Adrenal gland (tissue), 12 donors: Measurements from ENCODE around the gene TADA2B. TPM values are rescaled to one million over a fixed set of nuclear protein-coding genes. Genes with fewer than 3 reads are reported as not detected.
A peak's percentile ranks its signal among the peaks of the same experiment; 100 is the strongest.

ENCODE experiments used
- DNase-seq, 7 donors: peaks; one replicate each; pipeline ENCODE4 v3.0.0-alpha.2; 2019 to 2020
- H3K27ac ChIP-seq, 5 donors: fragments of 200-600 bp; sonication (generic) in 4 of 5; 1 replicate in 3 of 5; 2 replicates in 2 of 5; pipeline versions ENCODE4 v1.5.1 to v1.8.0; 2016 to 2020; ENCODE audit warnings: mild to moderate bottlenecking in 1 of 5
- H3K27me3 ChIP-seq: fragments of 200-600 bp; 2 replicates; pipeline ENCODE4 v1.8.0; 2021
- H3K36me3 ChIP-seq, 2 donors: fragments of 200-600 bp; replicated peaks in 1 of 2; 1 replicate in 1 of 2; 2 replicates in 1 of 2; pipeline versions ENCODE4 v1.5.1 to v1.8.0; 2018 to 2022
- H3K4me1 ChIP-seq, 2 donors: fragments of 200-600 bp; replicated peaks in 1 of 2; 1 replicate in 1 of 2; 2 replicates in 1 of 2; pipeline versions ENCODE4 v1.5.1 to v1.8.0; 2018 to 2021
- H3K4me3 ChIP-seq, 4 donors: fragments of 200-600 bp; sonication (generic) in 3 of 4; one replicate each; pipeline ENCODE4 v1.5.1; 2016 to 2018
- H3K9me3 ChIP-seq, 3 donors: fragments of 200-600 bp; sonication (generic) in 1 of 3; replicated peaks in 1 of 3; 1 replicate in 2 of 3; 2 replicates in 1 of 3; pipeline versions ENCODE4 v1.5.1 to v1.8.0; 2016 to 2021
- CTCF ChIP-seq, 6 experiments: fragments of 450-650 bp in 4 of 6; fragments of 200-600 bp in 2 of 6; sonication (generic) in 1 of 6; IDR thresholded peaks; 1 replicate in 5 of 6; 2 replicates in 1 of 6; pipeline versions ENCODE4 v1.5.1 to v1.8.0; 2016 to 2021; ENCODE audit warnings: antibody characterized with exemption in 6 of 6, mild to moderate bottlenecking in 2 of 6, moderate library complexity in 1 of 6
- POLR2A ChIP-seq, 2 donors: fragments of 450-650 bp; IDR thresholded peaks; one replicate each; pipeline ENCODE4 v1.6.1; 2017; ENCODE audit warnings: antibody characterized with exemption in 2 of 2, mild to moderate bottlenecking in 2 of 2, moderate library complexity in 1 of 2
- WGBS, 4 donors: extraction: QIAGEN DNeasy Blood & Tissue Kit in 2 of 4; methylation state at CpG; one replicate each; pipeline versions ENCODE4 v1.1.5 to v1.1.7; 2013 to 2017; 5-methylcytosine and 5-hydroxymethylcytosine counted together
- intact Hi-C, 2 donors: fragments of 100-400 bp; cut with DNase I; formaldehyde crosslinking; loops; one replicate each; pipeline versions ENCODE4 v1.14.1 to v1.15.0; 2022 to 2023
- polyA plus RNA-seq, 3 donors: library from polyadenylated mRNA; stranded (reverse); fragments of 200-250 nt in 2 of 3; fragments of 350-450 nt in 1 of 3; fragmentation: Illumina TruSeq in 1 of 3; extraction: RNeasy Lipid Tissue Mini Kit (QIAGEN cat#74804) in 1 of 3; gene quantifications; one replicate each; pipeline ENCODE4 v1.2.3, GENCODE V29; 2013 to 2014
- total RNA-seq, 9 donors: library from RNA; depleted of rRNA in 4 of 9; stranded (reverse); fragments of >200 nt in 4 of 9; fragments of 120-200 nt in 1 of 9; fragmentation: NEBNext Ultra II Directional in 1 of 9; extraction: Animal tissue kit (Norgen Biotek cat#: 25700) in 1 of 9; gene quantifications; one replicate each; pipeline versions ENCODE4 v1.1.0 to v1.2.4, GENCODE V29; 2013 to 2023
- donor health status: healthy with polysubstance abuse.
- donor health status: Bipolar disorder and iron deficiency.
- donor health status: DM: yes; HTN: yes; CAD: no.
- donor health status: DM: no; HTN: no; CAD: no.
- donor health status: DM: no; HTN: no; CAD: no.
- donor health status: DM: yes; HTN: yes; CAD: no.

Gene TADA2B
- total and polyA plus RNA-seq, 12 donors, result 13.3 to 60.8 (median 32.4) TPM

- Histone ChIP-seq H3K4me3 (peak overlapping the region; percentile 24 to 66 (median 52)), H3K4me1 (peaks cover 26 to 39% of the 10 kb centered on the region in 2 donors), H3K27ac (peak overlapping the region; percentile 68 to 95 (median 83)), H3K9me3 (no peaks in the 10 kb centered on the region), H3K27me3 (no peaks in the 10 kb centered on the region), H3K36me3 (peaks cover 0 to 16% of the 10 kb centered on the region in 2 donors)
- whole genome bisulfite sequencing, 4 donors, result 0 to 2% (median 1%) methylated on average over 12 to 50 of the region's 50 CpGs
- no peak for DNase-seq
- intact Hi-C loops, result loop anchor here in 1 of 2 donors (5.0 kb wide), 1 partner anchor 351 kb away; the partner anchor contains the start of gene BLOC1S4
- TF ChIP-seq CTCF (IDR thresholded peaks at IDR 0.05) (peak in 1 of 6 experiments; percentile 3), POLR2A (IDR thresholded peaks at IDR 0.05) (no peak)
Observed at GRCh38 chr4:7068279-7068842, 25.2 kb downstream of the TADA2B start.

- Histone ChIP-seq H3K4me1 (peaks cover 26 to 39% of the 10 kb centered on the region in 2 donors), H3K27me3 (no peaks in the 10 kb centered on the region), H3K9me3 (no peaks in the 10 kb centered on the region), H3K27ac (peak overlapping the region; percentile 68 to 95 (median 83)), H3K4me3 (peak overlapping the region in 2 of 4 donors; percentile 44 to 66), H3K36me3 (peaks cover 0 to 10% of the 10 kb centered on the region in 2 donors)
- WGBS, 4 donors, result 16 to 67% (median 25%) methylated on average over 6 to 20 of the region's 20 CpGs
- TF ChIP-seq POLR2A (IDR thresholded peaks at IDR 0.05) (no peak), CTCF (IDR thresholded peaks at IDR 0.05) (no peak)
- intact Hi-C loops, result loop anchor here in 1 of 2 donors (5.0 kb wide), 1 partner anchor 352 kb away; the partner anchor contains the start of gene BLOC1S4
- DNase-seq, result peak in 1 of 7 donors; percentile 52
Observed at GRCh38 chr4:7068883-7069282, 25.7 kb downstream of the TADA2B start.

GRCh38 chr4:7070729-7071511 is 27.7 kb downstream of the TADA2B start:
- H3K36me3 ChIP-seq, result no peaks in the 10 kb centered on the region
- WGBS, 4 donors, result 35 to 43% (median 36%) methylated on average over 18 to 23 of the region's 23 CpGs
- TF ChIP-seq POLR2A (IDR thresholded peaks at IDR 0.05) (no peak), CTCF (IDR thresholded peaks at IDR 0.05) (peak; percentile 97 to 100 (median 99))
- H3K4me1 ChIP-seq, result peaks cover 21% of the 10 kb centered on the region in 2 donors
- H3K9me3 ChIP-seq, result no peaks in the 10 kb centered on the region
- no peaks in the 10 kb centered on the region for H3K27me3 ChIP-seq
- intact Hi-C loops, result loop anchor here (5.0 to 10.0 kb wide), 3 partner anchors 96 to 166 kb away; partner anchors contain the start of gene TBC1D14 (in 2 of the 2)
- no peak overlapping the region for H3K27ac ChIP-seq
- no peak overlapping the region for H3K4me3 ChIP-seq
- peak; percentile 76 to 93 (median 84) for DNase-seq

GRCh38 chr4:7073059-7073458 is 29.9 kb downstream of the TADA2B start:
- intact Hi-C loops, result loop anchor here (5.0 to 10.0 kb wide), 3 partner anchors 98 to 168 kb away; partner anchors contain the start of gene TBC1D14 (in 2 of the 2)

More at GRCh38 chr4:7073059-7073458, 29.9 kb downstream of the TADA2B start:
- TF ChIP-seq POLR2A (IDR thresholded peaks at IDR 0.05), result no peak
- TF ChIP-seq CTCF (IDR thresholded peaks at IDR 0.05), result no peak
- Histone ChIP-seq H3K9me3 (no peaks in the 10 kb centered on the region), H3K27me3 (no peaks in the 10 kb centered on the region), H3K4me3 (no peak overlapping the region), H3K4me1 (peaks cover 8% of the 10 kb centered on the region in 2 donors), H3K27ac (no peak overlapping the region), H3K36me3 (no peaks in the 10 kb centered on the region)
- WGBS, 4 donors, result 84 to 90% (median 86%) methylated on average over 12 to 14 of the region's 14 CpGs
- DNase-seq, result peak in 1 of 7 donors; percentile 49
